ENCODE measurements around the gene TFPI. TPM values are rescaled to one million over a fixed set of nuclear protein-coding genes. Genes with fewer than 3 reads are reported as not detected.
A peak's percentile ranks its signal among the peaks of the same experiment; 100 is the strongest.

TFPI gene
- total RNA-seq, 6 experiments from 2014 or later, result 145 to 223 (median 189) TPM

GRCh38 chr2:187483537-187483936 is 70.7 kb downstream of the TFPI start:
- intact Hi-C loops (cut with DNase I), result no loop called here
- TF ChIP-seq CTCF (IDR thresholded peaks at IDR 0.05) (no peak), POLR2A (IDR thresholded peaks at IDR 0.05) (no peak)
- 20% methylated on average over 2 of the region's 2 CpGs for WGBS (ENCODE audit: insufficient coverage, low coverage, low lambda C conversion rate, missing lambda C conversion rate)
- DNase-seq (no peak), ATAC-seq (peak; percentile 54 to 74 (median 67))
- Histone ChIP-seq H3K27ac (no peak overlapping the region), H3K9me3 (no peaks in the 10 kb centered on the region), H3K27me3 (no peaks in the 10 kb centered on the region), H3K4me3 (no peak overlapping the region), H3K4me1 (peaks cover 0 to 6% (median 0%) of the 10 kb centered on the region in 4 donors), H3K36me3 (peaks cover 1 to 18% (median 4%) of the 10 kb centered on the region in 4 donors)

- intact Hi-C loops (cut with DNase I), result no loop called here
- WGBS (ENCODE audit: insufficient coverage, low coverage, low lambda C conversion rate, missing lambda C conversion rate), result 35% methylated on average over 5 of the region's 5 CpGs
- TF ChIP-seq CTCF (IDR thresholded peaks at IDR 0.05), result no peak
- TF ChIP-seq POLR2A (IDR thresholded peaks at IDR 0.05), result no peak
Measured at GRCh38 chr2:187482796-187483195, 71.4 kb downstream of the TFPI start.

GRCh38 chr2:187481543-187481942 is 72.7 kb downstream of the TFPI start:
- ATAC-seq (no peak), DNase-seq (no peak)
- Histone ChIP-seq H3K4me1 (peaks cover 0 to 6% (median 0%) of the 10 kb centered on the region in 4 donors), H3K27ac (no peak overlapping the region), H3K27me3 (no peaks in the 10 kb centered on the region), H3K9me3 (no peaks in the 10 kb centered on the region), H3K36me3 (peaks cover 4 to 23% (median 11%) of the 10 kb centered on the region in 4 donors), H3K4me3 (no peak overlapping the region)
- intact Hi-C loops (cut with DNase I), result no loop called here
- WGBS (ENCODE audit: insufficient coverage, low coverage, low lambda C conversion rate, missing lambda C conversion rate), result 60% methylated on average over 3 of the region's 3 CpGs
- no peak for TF ChIP-seq CTCF (IDR thresholded peaks at IDR 0.05)
- TF ChIP-seq POLR2A (IDR thresholded peaks at IDR 0.05), result no peak

More at GRCh38 chr2:187482796-187483195, 71.4 kb downstream of the TFPI start:
- Histone ChIP-seq H3K4me3 (no peak overlapping the region), H3K36me3 (peaks cover 4 to 20% (median 6%) of the 10 kb centered on the region in 4 donors), H3K27ac (peak overlapping the region in 1 of 3 donors; percentile 18), H3K27me3 (no peaks in the 10 kb centered on the region), H3K4me1 (peaks cover 0 to 6% (median 0%) of the 10 kb centered on the region in 4 donors), H3K9me3 (no peaks in the 10 kb centered on the region)
- DNase-seq, result no peak
- ATAC-seq, result peak; percentile 71 to 83 (median 80)

- no peak for DNase-seq
- Histone ChIP-seq H3K36me3 (peaks cover 4 to 22% (median 14%) of the 10 kb centered on the region in 4 donors), H3K27ac (no peak overlapping the region), H3K4me3 (no peak overlapping the region), H3K9me3 (no peaks in the 10 kb centered on the region), H3K4me1 (peaks cover 0 to 6% (median 0%) of the 10 kb centered on the region in 4 donors), H3K27me3 (no peaks in the 10 kb centered on the region)
- no peak for ATAC-seq
- TF ChIP-seq CTCF (IDR thresholded peaks at IDR 0.05), result no peak
- no peak for TF ChIP-seq POLR2A (IDR thresholded peaks at IDR 0.05)
- intact Hi-C loops (cut with DNase I), result no loop called here
- 88% methylated on average over 2 of the region's 2 CpGs for WGBS (ENCODE audit: insufficient coverage, low coverage, low lambda C conversion rate, missing lambda C conversion rate)
Measured at GRCh38 chr2:187478719-187479118, 75.5 kb downstream of the TFPI start.

GRCh38 chr2:187477051-187477450 is 77.2 kb downstream of the TFPI start:
- intact Hi-C loops (cut with DNase I), result no loop called here
- H3K36me3 ChIP-seq, result peaks cover 4 to 30% (median 14%) of the 10 kb centered on the region in 4 donors
- no peak overlapping the region for H3K27ac ChIP-seq
- H3K27me3 ChIP-seq, result no peaks in the 10 kb centered on the region
- no peaks in the 10 kb centered on the region for H3K9me3 ChIP-seq
- no peak for ATAC-seq
- no peaks in the 10 kb centered on the region for H3K4me1 ChIP-seq
- no peak overlapping the region for H3K4me3 ChIP-seq
- no peak for TF ChIP-seq POLR2A (IDR thresholded peaks at IDR 0.05)
- no peak for TF ChIP-seq CTCF (IDR thresholded peaks at IDR 0.05)
- no peak for DNase-seq
